Measurements from ENCODE around the gene ARRB2. TPM values are rescaled to one million over a fixed set of nuclear protein-coding genes. Genes with fewer than 3 reads are reported as not detected.

ARRB2 gene
- total RNA-seq, 1 experiment from 2014 or later = 79.7 TPM

- no peak overlapping the region for H3K27ac ChIP-seq
- no peaks in the 10 kb centered on the region for H3K27me3 ChIP-seq (ENCODE audit: insufficient read depth, low read depth)
- H3K4me2 ChIP-seq = no peak overlapping the region
- intact Hi-C loops (cut with micrococcal nuclease; ENCODE audit: unreplicated experiment) = no loop called here
- TF ChIP-seq EZH2 (IDR thresholded peaks at IDR 0.05; ENCODE audit: low read depth) (no peak), CTCF (conservative IDR thresholded peaks at IDR 0.05) (no peak)
- peaks cover 35% of the 10 kb centered on the region for H3F3A ChIP-seq (ENCODE audit: insufficient read depth, low read depth)
- no peaks in the 10 kb centered on the region for H3K9me2 ChIP-seq (ENCODE audit: insufficient read depth)
- H3K36me3 ChIP-seq (ENCODE audit: low read depth) = peaks cover 16% of the 10 kb centered on the region
- BruUV-seq (replicated peaks) = no TSS peak
- H3K4me3 ChIP-seq = no peak overlapping the region
- H2AFZ ChIP-seq = no peak overlapping the region
- ChIA-PET CTCF (no interaction called here), POLR2A (ENCODE audit: unreplicated experiment) (no interaction called here)
- peaks cover 13% of the 10 kb centered on the region for H3K4me1 ChIP-seq (replicated peaks; ENCODE audit: insufficient read depth)
- no peaks in the 10 kb centered on the region; the same call in 1 of the 2 replicates for H3K79me2 ChIP-seq (ENCODE audit: low read depth)
- no peaks in the 10 kb centered on the region for H3K9me3 ChIP-seq (ENCODE audit: insufficient read depth, low read depth)
- peaks cover 31% of the 10 kb centered on the region for H4K20me1 ChIP-seq (ENCODE audit: insufficient read depth)
- no peak for DNase-seq
These were observed 36.3 kb upstream of the ARRB2 start for GRCh38 chr17:4673986-4674684.

- intact Hi-C loops (cut with micrococcal nuclease; ENCODE audit: unreplicated experiment) = no loop called here
- Histone ChIP-seq H3K36me3 (ENCODE audit: low read depth) (peaks cover 16% of the 10 kb centered on the region), H3K27ac (no peak overlapping the region), H2AFZ (no peak overlapping the region), H3K4me1 (replicated peaks; ENCODE audit: insufficient read depth) (peaks cover 18% of the 10 kb centered on the region), H3F3A (ENCODE audit: insufficient read depth, low read depth) (peaks cover 35% of the 10 kb centered on the region), H3K27me3 (ENCODE audit: insufficient read depth, low read depth) (no peaks in the 10 kb centered on the region), H3K9me2 (ENCODE audit: insufficient read depth) (no peaks in the 10 kb centered on the region), H3K4me3 (no peak overlapping the region), H3K79me2 (ENCODE audit: low read depth) (no peaks in the 10 kb centered on the region; the same call in 1 of the 2 replicates), H3K4me2 (no peak overlapping the region), H3K9me3 (ENCODE audit: insufficient read depth, low read depth) (no peaks in the 10 kb centered on the region), H4K20me1 (ENCODE audit: insufficient read depth) (peaks cover 36% of the 10 kb centered on the region)
- DNase-seq = no peak
- POLR2A ChIA-PET (ENCODE audit: unreplicated experiment) = no interaction called here
- CTCF ChIA-PET = no interaction called here
- BruUV-seq (replicated peaks) = no TSS peak
- TF ChIP-seq EZH2 (IDR thresholded peaks at IDR 0.05; ENCODE audit: low read depth) (no peak), CTCF (conservative IDR thresholded peaks at IDR 0.05) (no peak)
These were observed 35.8 kb upstream of the ARRB2 start for GRCh38 chr17:4674685-4674998.

- no peaks in the 10 kb centered on the region for H3K9me2 ChIP-seq (ENCODE audit: insufficient read depth)
- peaks cover 37% of the 10 kb centered on the region for H3F3A ChIP-seq (ENCODE audit: insufficient read depth, low read depth)
- peaks cover 21% of the 10 kb centered on the region for H3K36me3 ChIP-seq (ENCODE audit: low read depth)
- H3K27me3 ChIP-seq (ENCODE audit: insufficient read depth, low read depth) = no peaks in the 10 kb centered on the region
- no peaks in the 10 kb centered on the region for H3K9me3 ChIP-seq (ENCODE audit: insufficient read depth, low read depth)
- TF ChIP-seq CTCF (conservative IDR thresholded peaks at IDR 0.05) = no peak
- H3K4me2 ChIP-seq = no peak overlapping the region
- H4K20me1 ChIP-seq (ENCODE audit: insufficient read depth) = peaks cover 46% of the 10 kb centered on the region
- H3K27ac ChIP-seq = no peak overlapping the region
- CTCF ChIA-PET = no interaction called here
- DNase-seq = no peak
- no peak overlapping the region for H3K4me3 ChIP-seq
- no peak overlapping the region for H2AFZ ChIP-seq
- no TSS peak for BruUV-seq (replicated peaks)
- H3K79me2 ChIP-seq (ENCODE audit: low read depth) = no peaks in the 10 kb centered on the region; the same call in 1 of the 2 replicates
- POLR2A ChIA-PET (ENCODE audit: unreplicated experiment) = no interaction called here
- intact Hi-C loops (cut with micrococcal nuclease; ENCODE audit: unreplicated experiment) = no loop called here
- peaks cover 29% of the 10 kb centered on the region for H3K4me1 ChIP-seq (replicated peaks; ENCODE audit: insufficient read depth)
These were observed 34.6 kb upstream of the ARRB2 start for GRCh38 chr17:4675791-4676190.

All from PC-9 (cell line).